ENCODE results near the gene TUBA1B. TPM values are rescaled to one million over a fixed set of nuclear protein-coding genes. Genes with fewer than 3 reads are reported as not detected.
"Not testable (repeated sequence)": the region's sequence is repeated elsewhere in the genome, so short reads cannot be mapped to it uniquely, and the experiment has no call there.

TUBA1B gene
- 1,176 TPM for polyA plus RNA-seq (ENCODE audit: insufficient read length)
- long read RNA-seq, donor 1, transcript TUBA1B-201 (3 exons, 3,198 nt) = minor isoform, 78 of 813 reads
- long read RNA-seq, donor 1, transcript TUBA1B-207 (2 exons, 840 nt) = minor isoform, 21 of 813 reads
- long read RNA-seq, donor 1, transcript TUBA1B-202 (4 exons, 1,627 nt) = major isoform, 679 of 813 reads
- long read RNA-seq, donor 1, partial matches to known transcripts = 24 of 813 reads
- long read RNA-seq, donor 1, other reads (novel, unspliced or antisense) = 11 of 813 reads
- long read RNA-seq, donor 2, transcript TUBA1B-207 (2 exons, 840 nt) = minor isoform, 8 of 565 reads
- long read RNA-seq, donor 2, transcript TUBA1B-202 (4 exons, 1,627 nt) = major isoform, 477 of 565 reads
- long read RNA-seq, donor 2, transcript TUBA1B-201 (3 exons, 3,198 nt) = minor isoform, 56 of 565 reads
- long read RNA-seq, donor 2, partial matches to known transcripts = 12 of 565 reads
- long read RNA-seq, donor 2, other reads (novel, unspliced or antisense) = 12 of 565 reads
- long read RNA-seq, donor 3, transcript TUBA1B-207 (2 exons, 840 nt) = minor isoform, 13 of 522 reads
- long read RNA-seq, donor 3, transcript TUBA1B-201 (3 exons, 3,198 nt) = minor isoform, 74 of 522 reads
- long read RNA-seq, donor 3, transcript TUBA1B-202 (4 exons, 1,627 nt) = major isoform, 420 of 522 reads
- long read RNA-seq, donor 3, partial matches to known transcripts = 12 of 522 reads
- long read RNA-seq, donor 3, other reads (novel, unspliced or antisense) = 0 of 522 reads
- long read RNA-seq, donor 4, transcript TUBA1B-201 (3 exons, 3,198 nt) = minor isoform, 10 of 106 reads
- long read RNA-seq, donor 4, transcript TUBA1B-202 (4 exons, 1,627 nt) = major isoform, 80 of 106 reads
- long read RNA-seq, donor 4, transcript TUBA1B-207 (2 exons, 840 nt) = minor isoform, 10 of 106 reads
- long read RNA-seq, donor 4, partial matches to known transcripts = 6 of 106 reads
- long read RNA-seq, donor 4, other reads (novel, unspliced or antisense) = 0 of 106 reads
- long read RNA-seq, donor 5, transcript TUBA1B-201 (3 exons, 3,198 nt) = minor isoform, 121 of 1,162 reads
- long read RNA-seq, donor 5, transcript TUBA1B-207 (2 exons, 840 nt) = minor isoform, 15 of 1,162 reads
- long read RNA-seq, donor 5, transcript TUBA1B-202 (4 exons, 1,627 nt) = major isoform, 998 of 1,162 reads
- long read RNA-seq, donor 5, partial matches to known transcripts = 28 of 1,162 reads
- long read RNA-seq, donor 5, other reads (novel, unspliced or antisense) = 0 of 1,162 reads
- long read RNA-seq, donor 6, transcript TUBA1B-207 (2 exons, 840 nt) = minor isoform, 20 of 1,068 reads
- long read RNA-seq, donor 6, transcript TUBA1B-201 (3 exons, 3,198 nt) = minor isoform, 121 of 1,068 reads
- long read RNA-seq, donor 6, transcript TUBA1B-202 (4 exons, 1,627 nt) = major isoform, 871 of 1,068 reads
- long read RNA-seq, donor 6, partial matches to known transcripts = 32 of 1,068 reads
- long read RNA-seq, donor 6, other reads (novel, unspliced or antisense) = 24 of 1,068 reads
- long read RNA-seq, donor 7, transcript TUBA1B-201 (3 exons, 3,198 nt) = minor isoform, 79 of 1,004 reads
- long read RNA-seq, donor 7, transcript TUBA1B-202 (4 exons, 1,627 nt) = major isoform, 875 of 1,004 reads
- long read RNA-seq, donor 7, transcript TUBA1B-207 (2 exons, 840 nt) = minor isoform, 15 of 1,004 reads
- long read RNA-seq, donor 7, partial matches to known transcripts = 29 of 1,004 reads
- long read RNA-seq, donor 7, other reads (novel, unspliced or antisense) = 6 of 1,004 reads
- long read RNA-seq, donor 8, transcript TUBA1B-201 (3 exons, 3,198 nt) = minor isoform, 20 of 229 reads
- long read RNA-seq, donor 8, transcript TUBA1B-202 (4 exons, 1,627 nt) = major isoform, 200 of 229 reads
- long read RNA-seq, donor 8, partial matches to known transcripts = 5 of 229 reads
- long read RNA-seq, donor 8, other reads (novel, unspliced or antisense) = 0 of 229 reads

DNA sequence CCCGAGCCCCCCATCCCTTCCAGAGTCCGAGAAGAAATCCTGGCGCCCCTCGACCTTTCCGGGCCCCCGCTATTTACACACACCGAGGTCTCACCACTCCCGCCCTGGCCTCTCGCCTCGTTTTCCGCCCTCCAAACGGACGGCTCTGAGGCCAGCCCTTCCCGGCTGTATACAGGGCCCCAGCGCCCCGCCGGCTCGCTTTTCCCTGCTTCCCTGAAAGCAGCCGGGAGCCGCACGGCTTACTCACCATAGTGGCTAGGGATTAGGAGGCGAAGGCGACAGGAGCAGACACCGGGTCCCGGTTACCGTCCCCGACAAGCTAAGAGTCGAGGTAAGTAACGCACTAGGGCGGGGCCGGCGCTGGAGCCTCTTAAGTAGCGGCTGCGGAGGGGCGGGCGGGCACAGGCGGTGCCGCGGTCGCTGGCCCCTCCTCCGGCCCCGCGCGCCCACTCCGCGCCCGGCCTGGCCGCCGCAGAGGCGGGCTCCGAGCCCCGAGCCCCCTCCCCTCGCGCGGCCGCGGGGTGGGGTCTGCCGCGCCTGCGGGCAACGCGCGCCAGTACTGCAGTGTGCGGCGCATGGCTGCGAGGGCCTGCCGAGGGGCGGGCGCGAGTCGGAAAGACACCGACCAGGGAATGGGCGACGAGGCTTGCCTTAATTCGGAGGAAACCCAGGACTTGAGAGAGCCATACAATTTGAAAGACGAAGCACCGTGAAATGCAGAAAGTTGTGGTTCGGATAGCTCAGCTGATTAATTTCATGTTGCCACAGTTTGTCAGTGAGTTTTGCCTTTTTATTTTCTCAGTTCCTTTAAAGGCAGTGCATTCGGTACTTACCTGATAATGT lies at the start of gene TUBA1B:
Gene TUBA1B, minus strand, starts transcription at position 345 of the 843 bp plus-strand sequence. Its CDS starts 95 bp downstream, at position 250.
- peak; percentile 90 for DNase-seq

DNA sequence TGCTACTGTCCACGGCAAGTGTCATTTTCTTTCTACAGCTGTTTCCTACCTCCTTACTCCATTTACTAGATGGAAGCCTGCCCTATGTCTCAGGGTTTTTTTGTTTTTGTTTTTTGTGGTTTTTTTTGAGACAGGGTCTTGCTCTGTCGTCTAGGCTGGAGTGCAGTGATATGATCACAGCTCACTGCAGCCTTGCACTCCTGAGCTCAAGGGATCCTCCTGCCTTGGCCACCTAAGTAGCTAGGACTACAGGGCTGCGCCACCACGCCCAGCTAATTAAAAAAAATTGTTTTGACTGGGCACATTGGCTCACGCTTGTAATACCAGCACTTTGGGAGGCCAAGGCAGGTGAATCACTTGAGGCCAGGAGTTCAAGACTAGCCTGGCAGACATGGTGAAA lies 43.0 kb upstream of the TUBA1B start:
- no peak for DNase-seq

DNA sequence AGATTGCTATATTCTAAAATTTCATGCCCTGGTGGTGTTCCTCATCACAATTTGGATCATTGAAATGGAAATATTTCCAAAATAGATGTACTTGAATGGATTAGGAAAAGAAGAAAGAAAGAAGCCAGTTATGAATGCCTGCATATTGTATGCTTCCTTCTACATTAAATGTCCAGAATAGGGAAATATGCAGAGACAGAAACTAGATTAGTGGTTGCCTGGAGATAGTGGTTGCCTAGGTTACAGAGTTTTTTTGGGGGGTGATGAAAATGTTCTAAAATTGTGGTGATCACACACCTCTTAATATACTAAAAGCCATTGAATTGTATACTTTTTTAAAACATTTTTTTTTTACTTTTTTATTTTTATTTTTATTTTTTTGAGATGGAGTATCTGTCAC lies 39.7 kb upstream of the TUBA1B start:
- DNase-seq = no peak

DNA sequence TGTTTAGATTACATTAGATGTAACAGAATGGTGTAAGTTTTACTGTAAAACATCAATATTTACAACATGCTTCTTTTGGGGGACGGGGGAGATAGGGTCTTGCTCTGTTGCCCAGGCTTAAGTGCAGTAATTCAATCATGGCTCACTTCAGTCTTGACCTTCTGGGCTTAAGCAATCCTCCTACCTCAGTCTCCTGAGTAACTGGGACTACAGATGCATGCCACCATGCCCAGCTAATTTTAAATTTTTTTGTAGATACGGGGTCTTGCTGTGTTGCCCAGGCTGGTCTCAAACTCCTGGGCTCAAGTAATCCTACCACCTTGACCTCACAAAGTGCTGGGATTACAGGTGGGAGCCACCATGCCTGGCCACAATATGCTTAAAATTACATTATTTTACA lies 33.9 kb upstream of the TUBA1B start:
- DNase-seq = no peak

DNA sequence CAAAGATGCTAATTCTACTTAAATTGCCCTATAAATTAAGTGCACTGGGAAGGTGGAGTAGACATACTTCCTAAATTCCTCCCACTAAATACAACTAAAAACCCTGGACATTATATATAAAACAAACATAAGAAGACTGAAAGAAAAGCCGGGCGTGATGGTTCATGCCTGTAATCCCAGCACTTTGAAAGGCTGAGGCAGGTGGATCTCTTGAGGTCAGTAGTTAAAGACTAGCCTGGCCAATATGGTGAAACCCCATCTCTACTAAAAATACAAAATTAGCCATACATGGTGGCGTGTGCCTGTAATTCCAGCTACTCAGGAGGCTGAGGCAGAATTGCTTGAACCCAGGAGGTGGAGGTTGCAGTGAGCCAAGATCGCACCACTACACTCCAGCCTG lies 30.7 kb upstream of the TUBA1B start:
- DNase-seq = not testable (repeated sequence)

DNA sequence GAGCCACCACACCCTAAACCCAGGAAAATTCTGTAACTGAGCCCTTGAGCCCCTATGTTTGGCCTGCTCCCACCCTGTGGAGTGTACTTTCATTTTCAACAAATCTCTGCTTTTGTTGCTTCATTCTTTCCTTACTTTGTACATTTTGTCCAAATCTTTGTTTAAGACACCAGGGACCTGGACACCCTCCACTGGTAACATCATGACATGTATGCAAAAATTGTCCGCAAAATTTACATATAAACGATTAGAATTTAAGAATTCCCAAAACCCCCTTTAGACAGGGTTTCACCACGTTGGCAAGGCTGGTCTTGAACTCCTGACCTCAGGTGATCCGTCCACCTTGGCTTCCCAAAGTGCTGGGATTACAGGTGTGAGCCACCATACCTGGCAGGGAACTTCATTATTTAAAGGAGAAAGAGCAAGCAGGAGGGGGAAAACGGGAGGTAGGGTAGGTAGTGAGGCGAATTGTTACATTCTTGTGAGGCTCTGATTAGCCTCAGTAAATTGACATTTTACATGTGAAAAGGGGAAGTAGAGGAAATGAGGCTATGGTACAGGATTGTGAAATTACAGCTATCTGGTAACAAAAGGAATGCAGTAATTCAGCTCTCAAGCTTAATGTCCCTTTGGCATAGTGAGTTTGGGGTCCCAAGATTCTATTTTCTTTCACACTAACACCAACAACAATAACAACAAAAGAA lies 30.0 kb upstream of the TUBA1B start:
- DNase-seq = no peak

DNA sequence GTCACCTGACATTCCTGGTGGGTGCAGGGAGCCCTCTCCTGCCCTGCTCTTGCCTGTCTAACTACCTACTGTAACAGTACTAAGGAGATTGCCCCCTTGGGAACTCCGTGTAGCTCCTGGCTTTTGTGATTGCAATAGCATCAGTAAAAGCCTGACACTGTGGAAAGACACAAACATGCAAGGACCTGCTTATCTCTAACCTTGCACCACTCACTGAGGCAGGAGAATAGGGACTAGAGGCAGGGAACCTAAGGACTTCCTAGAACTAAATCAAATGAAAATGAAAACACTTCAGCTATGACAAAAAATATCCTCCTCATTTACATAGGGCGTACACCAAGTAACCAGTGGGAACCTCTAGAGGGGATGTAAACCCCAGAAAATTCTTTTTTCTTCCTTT lies 29.2 kb upstream of the TUBA1B start:
- DNase-seq = no peak

DNA sequence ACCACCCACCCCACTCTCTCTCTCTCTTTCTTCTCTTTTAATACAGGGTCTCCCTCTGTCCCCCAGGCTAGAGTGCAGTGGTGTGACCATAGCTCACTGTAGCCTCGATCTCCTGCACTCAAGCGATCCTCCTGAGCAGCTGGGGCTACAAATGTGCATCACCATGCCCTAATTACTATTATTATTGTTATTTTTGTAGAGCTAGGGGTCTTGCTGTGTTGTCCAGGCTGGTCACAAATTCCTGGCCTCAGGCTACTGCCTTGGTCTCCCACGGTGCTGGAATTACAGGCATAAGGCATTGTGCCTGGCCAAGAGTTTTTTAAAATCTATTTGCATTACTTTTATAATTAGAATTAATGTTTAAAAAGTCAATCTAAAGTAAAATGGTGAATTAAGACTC lies 23.0 kb upstream of the TUBA1B start:
- no peak for DNase-seq

DNA sequence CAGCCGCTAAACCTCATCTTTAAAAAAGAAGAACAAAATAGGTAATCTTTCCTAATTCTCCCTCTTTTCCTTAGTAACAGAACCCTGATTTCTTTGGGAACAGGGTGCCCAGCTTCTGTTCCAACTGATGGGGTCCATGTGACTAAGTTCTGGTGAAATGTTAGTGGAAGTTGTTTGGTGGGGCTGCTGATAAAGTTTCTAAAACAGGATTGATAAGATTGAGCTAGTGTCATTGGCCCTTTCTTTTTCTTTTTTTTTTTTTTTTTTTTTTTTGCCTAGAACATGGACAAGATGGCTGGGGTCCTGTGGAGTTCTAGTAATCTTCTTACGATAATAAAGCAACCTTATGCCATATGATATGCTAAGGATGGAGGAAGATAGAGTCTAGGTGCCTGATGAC lies 16.2 kb upstream of the TUBA1B start:
- DNase-seq = no peak

DNA sequence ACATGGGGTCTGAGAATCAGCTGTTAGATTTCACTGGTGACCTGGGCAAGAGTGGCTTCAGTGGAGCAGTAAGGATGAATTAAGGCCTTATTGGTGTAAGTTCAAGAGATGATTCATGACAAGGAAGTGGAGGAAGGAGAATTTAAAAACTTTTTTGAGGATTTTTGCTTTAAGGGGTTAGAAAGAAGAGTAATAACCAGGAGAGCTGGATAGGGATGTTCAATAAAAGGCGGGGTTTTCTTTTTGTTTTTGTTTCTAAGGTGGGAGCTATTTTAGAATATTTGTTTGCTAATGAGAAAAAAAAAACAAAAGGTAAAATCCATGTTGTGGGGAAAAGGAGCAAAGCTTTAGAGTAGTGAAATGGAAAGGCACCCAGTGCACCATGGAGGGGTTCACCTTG lies 15.2 kb upstream of the TUBA1B start:
- no peak for DNase-seq

DNA sequence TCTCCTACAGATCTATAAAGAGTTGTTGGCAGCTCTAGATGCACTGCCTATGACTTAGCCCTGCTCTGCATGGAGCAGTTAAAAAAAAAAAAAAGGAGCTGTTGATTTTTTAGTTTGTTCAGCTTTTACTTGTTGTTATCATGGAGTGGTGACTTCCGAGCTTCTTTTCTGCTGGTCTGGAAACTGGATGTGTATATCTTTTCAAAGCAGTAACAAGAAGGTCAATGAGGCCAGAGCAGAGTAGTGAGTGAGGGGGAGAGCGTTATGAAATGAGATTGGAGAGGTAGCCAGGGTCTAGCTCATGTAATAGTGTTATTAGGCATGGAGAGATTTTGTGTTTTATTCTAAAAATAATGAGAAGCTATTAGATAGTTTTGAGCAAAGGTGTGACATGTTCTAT lies 13.2 kb upstream of the TUBA1B start:
- no peak for DNase-seq

DNA sequence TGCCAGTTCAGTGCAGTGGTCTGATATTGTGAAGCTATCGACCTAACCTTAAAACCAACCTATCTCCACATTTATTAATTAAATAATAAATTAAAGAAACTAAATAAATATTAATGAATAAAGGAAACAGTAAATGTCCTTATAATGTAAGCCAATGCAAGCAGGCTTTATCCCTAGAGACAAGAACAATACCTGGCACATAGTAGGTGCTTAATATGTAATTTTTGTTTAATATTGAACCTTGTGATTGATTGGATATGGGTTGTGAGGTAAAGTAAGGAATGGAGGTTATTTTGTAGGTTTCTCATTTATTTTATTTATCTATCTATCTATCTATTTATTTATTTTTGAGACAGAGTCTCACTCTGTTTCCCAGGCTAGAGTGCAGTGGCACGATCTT lies 7.8 kb upstream of the TUBA1B start:
- no peak for DNase-seq

DNA sequence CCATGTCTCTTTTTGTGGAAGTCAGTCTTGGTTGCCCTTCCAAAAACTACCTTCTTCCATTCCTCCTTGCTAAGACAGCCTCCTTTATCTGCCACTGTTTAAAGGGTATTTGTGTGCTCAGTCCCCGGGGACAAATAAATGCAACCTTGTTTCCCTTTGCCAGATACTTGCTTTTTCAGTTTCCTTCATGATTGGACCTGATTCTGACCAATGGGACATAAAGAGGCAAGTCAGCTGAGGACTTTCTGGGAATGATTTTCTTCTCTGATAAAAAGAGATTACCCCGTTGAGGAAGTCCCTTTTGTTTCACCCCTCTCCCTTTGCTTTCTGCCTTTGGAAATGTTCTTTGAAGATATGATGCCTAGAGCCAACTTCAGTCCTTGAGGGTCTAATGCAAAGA lies 7.4 kb upstream of the TUBA1B start:
- no peak for DNase-seq

DNA sequence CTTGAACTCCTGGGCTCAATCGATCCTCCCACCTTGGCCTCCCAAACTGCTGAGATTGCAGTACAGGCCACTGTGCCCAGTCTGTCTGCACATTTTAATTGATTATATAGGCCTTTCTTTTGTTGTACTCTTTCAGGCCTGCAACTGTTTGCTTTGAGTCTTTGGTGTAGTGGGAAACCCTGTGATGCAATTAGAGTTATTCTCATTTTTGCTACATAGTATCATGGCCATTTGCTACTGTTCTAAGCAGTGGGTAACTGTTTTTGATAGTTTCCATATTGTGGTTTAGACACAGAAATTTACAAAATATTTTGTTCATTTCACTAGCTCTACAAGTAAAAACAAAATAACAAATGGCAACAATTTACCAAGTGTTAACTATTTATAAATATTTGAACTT lies 6.3 kb upstream of the TUBA1B start:
- no peak for DNase-seq

DNA sequence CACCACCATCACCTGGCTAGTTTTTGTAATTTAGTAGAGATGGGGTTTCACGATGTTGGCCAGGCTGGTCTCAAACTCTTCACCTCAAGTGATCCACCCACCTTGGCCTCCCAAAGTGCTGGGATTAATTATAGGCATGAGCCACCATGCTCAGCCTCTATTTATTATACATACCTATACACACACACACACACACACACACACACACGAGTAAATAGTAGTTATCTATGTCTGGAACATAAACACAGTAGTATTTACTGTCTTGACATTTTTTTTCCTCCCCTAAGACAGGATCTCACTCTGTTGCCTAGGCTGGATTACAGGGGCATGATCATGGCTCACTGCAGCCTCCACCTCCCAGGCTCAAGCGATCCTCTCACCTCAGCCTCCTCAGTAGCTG lies 5.8 kb upstream of the TUBA1B start:
- not testable (repeated sequence) for DNase-seq

DNA sequence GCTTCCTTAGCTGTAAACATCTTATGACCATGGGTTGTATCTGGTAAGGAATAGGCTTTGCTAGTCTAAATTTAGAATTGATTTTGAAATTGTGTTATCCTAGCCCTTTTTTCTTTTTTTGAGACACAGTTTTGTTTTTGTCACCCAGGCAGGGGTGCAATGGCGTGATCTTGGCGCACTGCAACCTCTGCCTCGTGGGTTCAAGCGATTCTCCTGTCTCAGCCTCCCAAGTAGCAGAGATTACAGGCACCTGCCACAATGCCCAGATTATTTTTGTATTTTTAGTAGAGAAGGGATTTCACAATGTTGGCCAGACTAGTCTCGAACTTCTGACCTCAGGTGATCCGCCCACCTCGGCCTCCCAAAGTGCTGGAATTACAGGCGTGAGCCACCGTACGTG lies 2.4 kb upstream of the TUBA1B start:
- no peak for DNase-seq

DNA sequence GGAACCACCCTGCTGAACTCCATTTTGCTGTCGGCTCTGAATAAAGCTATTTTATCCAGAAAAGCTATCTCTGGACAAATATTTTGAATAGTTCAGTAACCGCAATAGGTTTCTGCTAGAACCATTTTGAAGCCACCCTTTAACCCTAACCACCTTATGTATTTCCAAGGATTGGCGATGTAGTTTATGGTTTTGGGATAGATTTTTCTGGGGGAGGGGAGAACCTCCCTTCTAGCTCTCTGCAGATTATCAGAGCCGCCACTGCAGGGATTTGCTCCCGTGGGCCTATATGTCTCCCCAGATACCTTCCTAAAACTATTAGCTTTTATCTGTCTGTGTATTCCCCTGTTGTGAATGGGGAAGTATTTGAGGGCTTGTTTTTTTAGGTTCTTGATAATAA lies 1.8 kb upstream of the TUBA1B start:
- DNase-seq = no peak

DNA sequence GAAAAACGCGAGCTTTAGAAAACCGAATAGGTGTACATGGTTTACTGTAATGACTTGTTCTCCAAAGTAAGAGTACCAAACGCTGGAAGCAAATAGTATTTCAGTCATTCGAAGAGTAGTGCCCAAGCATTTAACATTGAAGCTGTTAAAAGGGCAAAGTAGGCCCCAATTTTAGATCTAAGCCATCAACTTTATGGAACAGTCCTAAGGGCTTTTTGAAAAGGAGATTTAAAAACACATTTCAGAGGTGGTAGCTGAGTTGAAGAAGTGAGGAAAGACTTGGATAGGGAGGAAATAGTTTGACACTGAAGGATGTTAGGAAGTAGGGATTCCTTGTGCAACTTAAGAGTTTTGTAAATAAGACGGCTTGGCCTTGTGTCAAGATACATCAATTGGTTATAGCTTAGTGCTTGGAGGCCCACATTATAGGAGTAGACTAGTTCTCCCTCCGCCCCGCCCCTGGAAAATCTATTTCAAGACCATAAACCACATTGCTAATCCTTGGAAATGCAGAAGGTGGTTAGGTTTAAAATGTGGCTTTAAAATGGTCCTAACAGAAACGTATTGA lies 783 bp upstream of the TUBA1B start:
- peak; percentile 36 for DNase-seq

All from left kidney (tissue), 8 donors.